Measurements from ENCODE around the gene CCND1.

GRCh38 chr11:69646493-69647389, 5.8 kb downstream of the CCND1 start:
- TF ChIP-seq CTCF (conservative IDR thresholded peaks at IDR 0.05; ENCODE audit: low read depth, low read length) (no peak), EZH2 (IDR thresholded peaks at IDR 0.05; ENCODE audit: borderline replicate concordance, low read depth, low read length, poor library complexity, severe bottlenecking) (no peak)

Data from A673 (cell line).